Lung (tissue), 12 donors: ENCODE results near the gene FLYWCH2. TPM values are rescaled to one million over a fixed set of nuclear protein-coding genes. Genes with fewer than 3 reads are reported as not detected.

Experiments
- ATAC-seq: fragments of 200-7000 bp; cut with Tn5 transposase; one replicate; pipeline ENCODE4 v1.9.1; 2020; ENCODE audit warnings: moderate number of reproducible peaks; ENCODE audit not compliant: insufficient read depth, low FRiP score
- DNase-seq, 3 donors: peaks; one replicate each; pipeline ENCODE4 v3.0.0-alpha.2; 2013 to 2017
- H3K27ac ChIP-seq, 2 donors: one replicate each; pipeline ENCODE4 v1.5.1; 2013; ENCODE audit warnings: mild to moderate bottlenecking in 2 of 2, moderate library complexity in 2 of 2, control low read depth in 1 of 2, inconsistent platforms in 1 of 2, low read depth in 1 of 2, low read length in 1 of 2
- H3K27me3 ChIP-seq, 3 donors: one replicate each; pipeline ENCODE4 v1.5.1; 2013; ENCODE audit warnings: low read length in 2 of 3; ENCODE audit not compliant: control insufficient read depth in 3 of 3, insufficient read depth in 3 of 3
- H3K36me3 ChIP-seq, 4 donors: one replicate each; pipeline ENCODE4 v1.5.1; 2013; ENCODE audit warnings: low read length in 4 of 4, mild to moderate bottlenecking in 1 of 4, moderate library complexity in 1 of 4; ENCODE audit not compliant: control insufficient read depth in 4 of 4, insufficient read depth in 4 of 4
- H3K4me1 ChIP-seq, 5 donors: one replicate each; pipeline ENCODE4 v1.5.1; 2013; ENCODE audit warnings: low read length in 5 of 5, mild to moderate bottlenecking in 2 of 5, moderate library complexity in 1 of 5; ENCODE audit not compliant: control insufficient read depth in 5 of 5, insufficient read depth in 5 of 5
- H3K4me3 ChIP-seq: one replicate; pipeline ENCODE4 v1.5.1; 2013; ENCODE audit warnings: mild to moderate bottlenecking, control low read depth, moderate library complexity
- H3K9ac ChIP-seq, 2 donors: one replicate each; pipeline ENCODE4 v1.5.1; 2013; ENCODE audit warnings: low read length in 2 of 2, control low read depth in 1 of 2; ENCODE audit not compliant: insufficient read depth in 1 of 2
- H3K9me3 ChIP-seq, 4 donors: one replicate each; pipeline ENCODE4 v1.5.1; 2013; ENCODE audit warnings: low read length in 3 of 4, mild to moderate bottlenecking in 1 of 4, moderate library complexity in 1 of 4; ENCODE audit not compliant: control insufficient read depth in 4 of 4, insufficient read depth in 3 of 4
- WGBS, 2 donors: extraction: QIAGEN DNeasy Blood & Tissue Kit; methylation state at CpG; one replicate each; pipeline ENCODE4 v1.1.7; 2013; 5-methylcytosine and 5-hydroxymethylcytosine counted together
- polyA plus RNA-seq, 2 donors: library from polyadenylated mRNA; stranded (reverse); fragments of 200-250 nt; gene quantifications; one replicate each; pipeline ENCODE4 v1.2.1, GENCODE V29; 2013
- total RNA-seq, 2 donors: library from RNA; depleted of rRNA in 1 of 2; stranded (reverse); fragments of >200 nt in 1 of 2; gene quantifications; one replicate each; pipeline ENCODE4 v1.2.1, GENCODE V29; 2014 to 2021
- TF ChIP-seq, protein P1 (sequence below): IDR thresholded peaks from 2 replicates; pipeline ENCODE4 v1.5.1; 2012; ENCODE audit warnings: mild to moderate bottlenecking; ENCODE audit errors: control extremely low read depth, extremely low read depth
- donor health status: control.
- donor health status: control.
- donor health status: Bipolar disorder and iron deficiency.
- donor health status: healthy.
- donor health status: DM: yes; HTN: yes; CAD: no.

Gene FLYWCH2
- total and polyA plus RNA-seq, 4 donors, result 26.7 to 40.6 (median 39.2) TPM

DNA sequence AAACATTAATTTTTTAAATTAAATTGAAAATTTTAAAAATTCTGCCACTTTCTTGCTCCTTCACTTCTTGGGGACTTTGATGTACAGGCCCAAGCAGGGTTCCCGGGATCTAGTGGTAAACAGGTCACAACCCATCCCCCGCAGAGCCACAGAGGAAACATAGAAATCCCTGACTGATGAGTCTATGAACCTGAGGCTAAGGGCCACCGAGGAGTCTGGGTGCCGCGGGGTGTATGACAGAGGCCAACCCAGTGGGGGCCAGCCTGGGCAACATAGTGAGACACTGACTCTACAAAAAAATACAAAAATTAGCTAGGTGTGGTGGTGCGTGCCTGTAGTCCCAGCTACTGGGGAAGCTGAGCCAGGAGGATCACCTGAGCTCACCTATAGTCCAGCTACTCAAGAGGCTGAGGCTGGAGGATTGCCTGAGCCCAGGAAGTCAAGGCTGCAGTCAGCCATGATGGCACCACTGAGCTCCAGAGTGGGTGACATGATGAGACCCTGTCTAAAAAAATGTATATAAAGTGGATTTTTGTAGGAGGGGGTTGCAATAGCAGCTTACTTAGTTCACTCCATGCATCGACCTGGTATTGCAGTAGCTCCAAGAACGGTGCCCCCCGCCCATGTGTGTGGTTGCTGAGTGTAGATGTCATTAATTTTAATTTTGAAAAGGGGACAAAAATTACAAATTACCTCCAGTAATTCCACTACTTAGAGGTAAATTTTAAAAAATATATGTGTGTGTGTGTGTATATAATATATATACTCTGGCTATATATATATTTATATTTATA lies 19.5 kb downstream of the FLYWCH2 start:
- peaks cover 0 to 12% (median 3%) of the 10 kb centered on the region in 5 donors for H3K4me1 ChIP-seq
- H3K9me3 ChIP-seq, result no peaks in the 10 kb centered on the region
- H3K4me3 ChIP-seq, result no peak overlapping the region
- H3K27me3 ChIP-seq, result no peaks in the 10 kb centered on the region
- TF ChIP-seq, protein P1, sequence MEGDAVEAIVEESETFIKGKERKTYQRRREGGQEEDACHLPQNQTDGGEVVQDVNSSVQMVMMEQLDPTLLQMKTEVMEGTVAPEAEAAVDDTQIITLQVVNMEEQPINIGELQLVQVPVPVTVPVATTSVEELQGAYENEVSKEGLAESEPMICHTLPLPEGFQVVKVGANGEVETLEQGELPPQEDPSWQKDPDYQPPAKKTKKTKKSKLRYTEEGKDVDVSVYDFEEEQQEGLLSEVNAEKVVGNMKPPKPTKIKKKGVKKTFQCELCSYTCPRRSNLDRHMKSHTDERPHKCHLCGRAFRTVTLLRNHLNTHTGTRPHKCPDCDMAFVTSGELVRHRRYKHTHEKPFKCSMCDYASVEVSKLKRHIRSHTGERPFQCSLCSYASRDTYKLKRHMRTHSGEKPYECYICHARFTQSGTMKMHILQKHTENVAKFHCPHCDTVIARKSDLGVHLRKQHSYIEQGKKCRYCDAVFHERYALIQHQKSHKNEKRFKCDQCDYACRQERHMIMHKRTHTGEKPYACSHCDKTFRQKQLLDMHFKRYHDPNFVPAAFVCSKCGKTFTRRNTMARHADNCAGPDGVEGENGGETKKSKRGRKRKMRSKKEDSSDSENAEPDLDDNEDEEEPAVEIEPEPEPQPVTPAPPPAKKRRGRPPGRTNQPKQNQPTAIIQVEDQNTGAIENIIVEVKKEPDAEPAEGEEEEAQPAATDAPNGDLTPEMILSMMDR, result no peak
- no peak overlapping the region for H3K27ac ChIP-seq
- no peak for ATAC-seq
- H3K36me3 ChIP-seq, result peaks cover 0 to 14% (median 0%) of the 10 kb centered on the region in 4 donors
- 92 to 95% methylated on average over 9 of the region's 9 CpGs for WGBS, 2 donors
- DNase-seq, result no peak
- H3K9ac ChIP-seq, result no peak overlapping the region

DNA sequence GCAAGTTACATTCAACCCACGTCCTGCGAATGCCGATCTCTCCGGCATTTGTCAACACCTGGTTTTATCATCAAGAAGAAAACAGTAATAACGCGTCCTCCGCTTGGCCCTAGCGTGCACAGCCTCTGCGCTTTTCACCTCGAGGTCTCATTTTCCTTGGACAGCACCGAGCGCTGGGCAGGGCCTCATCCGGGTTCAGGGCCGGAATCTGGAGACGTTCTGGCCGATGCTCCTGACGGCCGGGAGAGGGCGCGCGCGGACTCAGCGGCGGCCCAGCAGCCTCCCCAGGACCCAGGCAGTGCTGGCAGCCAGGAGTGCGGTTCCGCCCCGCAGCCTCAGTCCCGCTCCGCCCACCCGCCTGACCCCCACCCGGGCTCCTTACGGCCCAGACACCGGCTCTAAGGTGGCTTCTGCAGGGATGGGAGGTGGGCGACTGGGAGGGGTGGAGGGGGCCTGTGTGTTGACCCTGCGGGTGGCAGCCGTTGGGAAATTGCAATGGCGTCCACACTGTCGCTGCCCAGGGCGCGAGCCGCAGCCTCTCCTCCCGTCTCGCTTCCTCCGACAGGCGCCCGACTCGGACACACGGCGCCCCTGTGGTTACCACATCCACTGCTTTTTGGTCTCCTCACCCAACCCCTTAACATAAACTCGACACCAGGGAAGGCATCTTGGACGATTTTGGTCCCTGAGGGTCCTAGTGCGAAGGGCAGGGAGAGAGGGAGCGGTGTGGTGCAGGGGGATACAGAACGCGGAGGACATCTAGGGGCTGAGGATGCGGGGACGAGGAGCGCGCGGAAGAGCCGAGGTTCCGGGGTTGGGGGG lies 21.3 kb downstream of the FLYWCH2 start:
- Histone ChIP-seq H3K9me3 (no peaks in the 10 kb centered on the region), H3K27me3 (no peaks in the 10 kb centered on the region), H3K4me1 (peaks cover 0 to 12% (median 3%) of the 10 kb centered on the region in 5 donors), H3K4me3 (peak overlapping the region; percentile 50), H3K36me3 (peaks cover 0 to 4% (median 0%) of the 10 kb centered on the region in 4 donors), H3K27ac (peak overlapping the region; percentile 93 to 97), H3K9ac (peak overlapping the region in 1 of 2 donors; percentile 67)
- 1 to 2% methylated on average over 62 of the region's 62 CpGs for WGBS, 2 donors
- DNase-seq, result peak; percentile 85 to 90 (median 87)
- TF ChIP-seq, protein P1, result peak; percentile 91
- ATAC-seq, result peak; percentile 61

DNA sequence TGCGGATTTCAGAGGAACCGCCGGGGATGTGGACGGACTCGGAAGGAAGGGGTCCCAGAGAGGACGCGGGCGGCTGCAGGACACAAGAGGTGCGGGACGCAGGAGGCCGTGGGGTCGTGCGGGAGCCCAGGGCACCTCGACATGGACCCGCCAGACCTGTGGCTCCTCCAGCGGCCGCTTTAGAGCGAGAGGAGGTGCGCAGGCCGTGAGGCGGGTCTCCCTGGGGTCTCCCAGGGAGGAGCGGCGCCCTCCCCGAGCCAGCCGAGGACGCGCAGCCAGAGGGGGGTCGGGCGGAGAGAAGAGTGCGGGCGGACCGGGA lies 21.9 kb downstream of the FLYWCH2 start:
- 1% methylated on average over 21 to 32 of the region's 32 CpGs for WGBS, 2 donors
- DNase-seq, result no peak

More for the DNA sequence above, 21.9 kb downstream of the FLYWCH2 start:
- ATAC-seq, result no peak
- Histone ChIP-seq H3K36me3 (no peaks in the 10 kb centered on the region), H3K9me3 (no peaks in the 10 kb centered on the region), H3K9ac (no peak overlapping the region), H3K27me3 (no peaks in the 10 kb centered on the region), H3K4me1 (peaks cover 0 to 12% (median 3%) of the 10 kb centered on the region in 5 donors), H3K27ac (peak overlapping the region; percentile 93 to 97), H3K4me3 (peak overlapping the region; percentile 50)
- TF ChIP-seq, protein P1, result no peak
